Stimulated activated naive B cell treated with anti-CD40 and anti-IgM and Interleukin-4, amounts not matched to agents 10 μg/mL and 1 μg/mL and 100 μg/mL, for 72 hours (primary cell): ENCODE results near the gene HOXB4.

ENCODE experiments used
- ATAC-seq, 2 donors: fragments of 150-1000 bp; cut with Tn5 transposase; replicated peaks; 2 replicates each; pipeline ENCODE4 v1.10.0; 2021; ENCODE audit warnings: moderate library complexity in 1 of 2
- DNase-seq: peaks from one replicate; pipeline ENCODE4 v3.0.0; 2021
- H3K27ac Mint-ChIP-seq: one replicate; pipeline ENCODE4 v1.8.0; 2022; ENCODE audit warnings: mild to moderate bottlenecking, mixed read lengths
- H3K27me3 Mint-ChIP-seq, 2 donors: one replicate each; pipeline ENCODE4 v1.8.0; 2022; ENCODE audit warnings: mixed read lengths in 2 of 2
- H3K36me3 Mint-ChIP-seq, 2 donors: one replicate each; pipeline ENCODE4 v1.8.0; 2022; ENCODE audit warnings: mixed read lengths in 2 of 2, mild to moderate bottlenecking in 1 of 2
- H3K4me1 Mint-ChIP-seq, 2 donors: one replicate each; pipeline ENCODE4 v1.8.0; 2022; ENCODE audit warnings: mixed read lengths in 2 of 2, mild to moderate bottlenecking in 1 of 2
- H3K4me3 Mint-ChIP-seq, 2 donors: one replicate each; pipeline ENCODE4 v1.8.0; 2022; ENCODE audit warnings: mild to moderate bottlenecking in 2 of 2, mixed read lengths in 2 of 2, moderate library complexity in 1 of 2
- H3K9me3 Mint-ChIP-seq, 2 donors: one replicate each; pipeline ENCODE4 v1.8.0; 2022; ENCODE audit warnings: mixed read lengths in 2 of 2, mild to moderate bottlenecking in 1 of 2

HOXB4 gene

DNA sequence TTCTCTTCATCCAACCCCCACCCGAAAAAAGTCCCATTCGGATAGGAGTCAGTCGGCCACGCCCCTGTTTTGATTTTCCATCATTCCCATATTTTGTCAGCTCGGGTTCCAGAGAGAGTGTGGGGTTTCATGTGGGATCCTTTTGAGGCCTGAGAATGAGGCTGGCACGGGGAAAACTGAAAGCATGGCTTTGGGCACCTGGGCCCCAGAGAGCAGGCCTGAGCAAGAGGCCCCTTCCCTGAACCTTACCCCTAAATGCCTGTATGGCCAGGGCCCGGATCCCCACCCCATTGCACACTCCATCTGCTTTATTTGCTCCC lies 4.6 kb upstream of the HOXB4 start:
- no peak for DNase-seq
- no peaks in the 10 kb centered on the region for H3K9me3 Mint-ChIP-seq
- H3K27me3 Mint-ChIP-seq, result peaks cover 88 to 95% of the 10 kb centered on the region in 2 donors
- peak overlapping the region; percentile 82 for H3K27ac Mint-ChIP-seq
- H3K36me3 Mint-ChIP-seq, result peaks cover 0 to 4% of the 10 kb centered on the region in 2 donors
- H3K4me1 Mint-ChIP-seq, result peaks cover 36 to 74% of the 10 kb centered on the region in 2 donors
- no peak for ATAC-seq
- H3K4me3 Mint-ChIP-seq, result peak overlapping the region; percentile 68 to 79

DNA sequence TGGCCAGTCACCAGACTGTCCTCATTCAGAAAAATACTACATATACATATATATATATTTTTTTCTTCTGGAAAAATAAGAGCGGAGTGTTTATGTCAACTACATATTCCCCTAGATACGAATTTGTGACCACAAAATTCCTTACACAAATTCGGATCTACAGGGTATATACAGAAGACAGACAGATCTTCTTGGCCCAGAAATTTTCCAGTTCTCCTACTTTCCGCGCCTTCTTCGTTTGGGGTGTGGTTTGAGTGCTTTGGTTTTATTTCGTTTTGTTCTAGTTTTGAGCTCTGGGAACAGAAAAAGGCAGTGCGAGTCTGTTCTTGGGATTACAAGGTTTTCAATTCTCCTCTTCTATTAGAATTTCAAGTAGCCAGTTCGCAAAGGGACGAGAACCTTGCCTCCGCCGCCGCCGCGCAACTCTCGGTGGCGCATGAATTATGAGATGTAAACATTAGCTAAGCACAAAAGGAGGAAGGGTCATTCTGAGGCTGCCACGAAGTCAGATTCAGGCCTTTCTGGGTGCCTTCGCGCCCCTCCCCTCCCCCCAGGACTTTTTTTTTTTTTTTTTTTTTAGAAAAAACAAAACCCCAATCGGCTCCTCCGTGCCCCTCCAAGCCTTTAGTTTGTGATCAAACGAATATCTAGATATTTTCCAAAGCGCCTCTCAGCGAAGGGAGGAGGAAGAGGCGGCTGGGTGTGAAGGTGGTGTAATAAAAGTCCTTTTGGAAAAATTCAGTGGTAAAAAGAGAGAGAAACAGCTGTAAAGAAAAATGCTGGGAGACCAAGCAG lies 1.8 kb upstream of the HOXB4 start:
- Mint-ChIP-seq H3K36me3 (peaks cover 0 to 4% of the 10 kb centered on the region in 2 donors), H3K27ac (peak overlapping the region; percentile 75), H3K4me1 (peaks cover 32 to 69% of the 10 kb centered on the region in 2 donors), H3K4me3 (peak overlapping the region; percentile 38 to 45), H3K9me3 (no peaks in the 10 kb centered on the region), H3K27me3 (peaks cover 77 to 87% of the 10 kb centered on the region in 2 donors)
- DNase-seq (no peak), ATAC-seq (no peak)

DNA sequence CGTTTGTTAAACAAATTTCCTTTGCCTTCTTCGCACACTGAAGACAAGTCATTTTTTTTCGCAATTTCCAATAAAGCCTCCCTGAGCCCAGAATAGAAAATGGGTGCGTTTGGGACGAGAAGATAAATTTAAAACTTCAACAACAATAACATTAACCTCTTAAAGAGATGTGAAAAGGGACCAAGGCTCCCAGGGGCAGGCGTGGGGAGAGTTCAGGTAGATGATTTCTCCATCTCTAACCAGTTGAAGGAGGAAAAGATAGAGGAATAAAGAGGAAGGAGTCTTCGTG lies 1.3 kb upstream of the HOXB4 start:
- Mint-ChIP-seq H3K4me3 (peak overlapping the region in 1 of 2 donors; percentile 91), H3K36me3 (peaks cover 0 to 4% of the 10 kb centered on the region in 2 donors), H3K4me1 (peaks cover 30 to 65% of the 10 kb centered on the region in 2 donors), H3K9me3 (no peaks in the 10 kb centered on the region), H3K27me3 (peaks cover 72 to 84% of the 10 kb centered on the region in 2 donors), H3K27ac (peak overlapping the region; percentile 27)
- no peak for ATAC-seq
- DNase-seq, result no peak

GRCh38 chr17:48578616-48579470 lies 693 bp upstream of the HOXB4 start:
- Mint-ChIP-seq H3K9me3 (no peaks in the 10 kb centered on the region), H3K4me3 (peak overlapping the region; percentile 84 to 91), H3K27me3 (peaks cover 70 to 83% of the 10 kb centered on the region in 2 donors), H3K27ac (peak overlapping the region; percentile 27), H3K36me3 (peaks cover 0 to 4% of the 10 kb centered on the region in 2 donors), H3K4me1 (peaks cover 27 to 65% of the 10 kb centered on the region in 2 donors)
- ATAC-seq, result peak; percentile 61 to 63
- DNase-seq, result no peak

- peaks cover 61 to 82% of the 10 kb centered on the region in 2 donors for H3K27me3 Mint-ChIP-seq
- H3K9me3 Mint-ChIP-seq, result no peaks in the 10 kb centered on the region
- peak overlapping the region; percentile 31 for H3K27ac Mint-ChIP-seq
- peaks cover 0 to 4% of the 10 kb centered on the region in 2 donors for H3K36me3 Mint-ChIP-seq
- ATAC-seq (peak; percentile 6 to 13), DNase-seq (no peak)
- H3K4me1 Mint-ChIP-seq, result peaks cover 27 to 58% of the 10 kb centered on the region in 2 donors
- H3K4me3 Mint-ChIP-seq, result peak overlapping the region; percentile 79 to 80
These were observed 712 bp downstream of the HOXB4 start for GRCh38 chr17:48577330-48577945.

DNA sequence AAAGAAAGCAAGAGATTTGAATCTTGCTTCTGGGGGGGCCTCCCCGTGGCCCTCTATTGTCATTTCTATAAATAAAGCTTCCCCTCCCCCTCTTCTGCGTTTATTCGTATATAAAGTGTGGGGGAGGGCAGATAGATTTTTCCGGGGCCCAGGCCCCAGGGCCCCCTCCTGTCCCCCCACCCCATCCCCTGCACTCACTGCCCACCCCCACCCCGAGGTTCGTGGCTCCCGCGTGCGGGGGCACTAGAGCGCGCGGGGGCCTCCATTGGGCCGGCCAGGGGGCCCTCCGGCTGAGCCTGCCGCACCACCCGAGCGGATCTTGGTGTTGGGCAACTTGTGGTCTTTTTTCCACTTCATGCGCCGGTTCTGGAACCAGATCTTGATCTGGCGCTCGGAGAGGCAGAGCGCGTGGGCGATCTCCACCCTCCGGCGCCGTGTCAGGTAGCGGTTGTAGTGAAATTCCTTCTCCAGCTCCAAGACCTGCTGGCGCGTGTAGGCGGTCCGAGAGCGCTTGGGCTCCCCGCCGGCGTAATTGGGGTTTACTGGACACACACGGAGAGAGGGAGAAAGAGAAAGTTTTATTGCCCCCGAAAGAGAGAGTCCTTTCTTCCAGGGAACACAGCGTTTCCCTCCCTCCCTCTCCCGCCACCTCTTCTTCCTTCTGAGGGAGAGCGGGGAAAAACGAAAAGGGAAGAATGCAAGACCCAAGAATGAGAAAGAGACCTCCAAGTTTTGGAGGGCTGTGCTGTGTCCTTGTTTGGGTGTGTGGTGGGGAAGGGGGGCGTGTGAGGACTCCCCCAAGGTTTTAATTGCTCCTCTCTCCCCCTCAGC lies 1.5 kb downstream of the HOXB4 start:
- Mint-ChIP-seq H3K36me3 (peaks cover 0 to 3% of the 10 kb centered on the region in 2 donors), H3K9me3 (no peaks in the 10 kb centered on the region), H3K27ac (peak overlapping the region; percentile 25), H3K4me1 (peaks cover 25 to 50% of the 10 kb centered on the region in 2 donors), H3K27me3 (peaks cover 60 to 82% of the 10 kb centered on the region in 2 donors), H3K4me3 (peak overlapping the region; percentile 69 to 79)
- ATAC-seq (no peak), DNase-seq (no peak)

DNA sequence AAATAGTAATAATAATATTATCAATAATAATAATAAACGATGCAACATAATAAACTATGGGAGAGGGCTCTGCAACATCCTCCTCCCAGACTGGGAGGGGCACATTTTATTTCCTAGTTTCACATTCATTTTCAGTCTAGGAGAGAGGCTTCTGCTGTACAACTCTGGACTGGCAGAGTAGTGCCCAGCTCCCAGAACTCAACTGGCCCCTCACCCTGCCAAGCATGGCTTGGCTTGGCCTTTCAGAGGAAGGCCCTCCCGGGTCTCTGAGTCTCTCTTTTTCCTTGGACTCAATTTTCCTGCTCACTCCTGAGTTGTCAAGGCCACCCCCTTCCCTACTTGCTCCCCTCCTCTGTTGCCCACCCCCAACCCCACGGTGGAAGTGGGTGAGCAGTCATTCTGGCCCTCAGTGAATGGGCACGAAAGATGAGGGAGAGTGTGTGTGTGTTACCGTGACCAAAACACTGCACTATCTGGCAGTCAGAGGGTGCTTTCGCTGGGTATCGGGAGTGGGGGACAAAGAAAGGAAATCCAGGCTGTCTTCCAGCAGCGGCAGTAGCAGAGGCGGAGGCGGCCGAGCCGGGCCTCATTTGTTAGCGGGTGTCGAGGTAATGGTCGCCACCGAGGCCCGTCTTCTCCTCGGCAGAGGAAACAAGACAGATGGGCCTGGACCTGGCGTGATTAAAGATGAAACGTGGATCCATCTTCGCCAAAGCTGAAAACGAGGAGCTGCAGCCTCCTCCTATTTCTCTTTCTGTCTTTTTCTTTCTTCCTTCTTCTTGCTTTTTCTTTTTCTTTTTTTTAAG lies 2.3 kb downstream of the HOXB4 start:
- peaks cover 0 to 3% of the 10 kb centered on the region in 2 donors for H3K36me3 Mint-ChIP-seq
- H3K4me1 Mint-ChIP-seq, result peaks cover 22 to 42% of the 10 kb centered on the region in 2 donors
- no peak overlapping the region for H3K27ac Mint-ChIP-seq
- ATAC-seq (no peak), DNase-seq (no peak)
- H3K27me3 Mint-ChIP-seq, result peaks cover 58 to 81% of the 10 kb centered on the region in 2 donors
- peak overlapping the region in 1 of 2 donors; percentile 46 for H3K4me3 Mint-ChIP-seq
- no peaks in the 10 kb centered on the region for H3K9me3 Mint-ChIP-seq

DNA sequence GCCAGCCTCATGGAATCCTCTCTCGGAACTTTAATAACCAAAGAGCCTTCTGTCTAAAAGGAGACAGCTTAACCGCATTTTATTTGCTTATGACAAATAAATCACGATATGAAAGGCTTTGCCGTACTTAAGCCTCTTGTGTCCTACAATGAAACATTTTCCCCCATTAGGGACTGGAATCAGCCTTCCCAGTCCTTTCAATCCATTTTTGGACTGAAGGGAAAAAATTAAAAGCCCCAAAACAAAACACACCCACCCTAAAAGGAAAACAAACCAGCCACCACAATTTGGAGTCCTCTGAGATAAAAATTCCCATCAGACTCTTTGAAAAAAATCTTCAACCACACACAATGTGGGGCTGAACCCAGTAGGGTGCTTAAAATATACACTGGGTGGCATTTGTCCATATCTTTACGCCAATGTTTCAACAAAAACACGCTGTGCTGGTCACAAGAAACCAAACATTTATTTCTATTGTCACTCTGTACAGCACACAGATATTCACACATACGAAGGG lies 3.0 kb downstream of the HOXB4 start:
- peaks cover 0 to 3% of the 10 kb centered on the region in 2 donors for H3K36me3 Mint-ChIP-seq
- H3K27me3 Mint-ChIP-seq, result peaks cover 50 to 74% of the 10 kb centered on the region in 2 donors
- ATAC-seq (no peak), DNase-seq (no peak)
- no peak overlapping the region for H3K4me3 Mint-ChIP-seq
- H3K27ac Mint-ChIP-seq, result no peak overlapping the region
- H3K4me1 Mint-ChIP-seq, result peaks cover 20 to 35% of the 10 kb centered on the region in 2 donors
- H3K9me3 Mint-ChIP-seq, result no peaks in the 10 kb centered on the region

DNA sequence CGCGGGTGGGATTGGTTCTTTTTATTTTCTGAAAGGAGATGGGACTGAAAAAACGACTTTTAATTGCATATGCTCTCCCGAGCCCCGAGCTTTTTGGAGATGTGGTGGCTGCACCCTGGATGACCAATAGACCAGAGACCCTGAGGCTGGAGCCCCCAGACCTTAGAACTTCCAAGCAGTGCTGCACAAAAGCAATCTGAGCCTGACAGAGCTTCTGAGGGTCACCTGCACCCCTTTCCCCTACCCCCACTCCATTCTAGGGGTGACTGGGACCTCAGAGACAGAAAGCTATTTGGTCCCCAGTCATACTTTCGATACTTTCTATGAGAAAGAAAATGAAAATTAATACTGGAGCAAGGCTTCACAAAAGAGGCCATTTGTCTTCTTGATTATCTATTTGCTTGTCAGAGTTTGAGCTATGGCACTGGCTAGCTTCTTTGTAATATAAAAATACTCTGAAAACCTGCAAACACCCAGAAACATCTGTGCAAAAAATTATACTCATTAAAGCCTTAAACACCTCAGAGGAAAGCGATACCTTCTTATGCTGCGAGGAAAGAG lies 3.6 kb downstream of the HOXB4 start:
- peaks cover 45 to 68% of the 10 kb centered on the region in 2 donors for H3K27me3 Mint-ChIP-seq
- no peaks in the 10 kb centered on the region for H3K9me3 Mint-ChIP-seq
- no peak overlapping the region for H3K27ac Mint-ChIP-seq
- peaks cover 0 to 3% of the 10 kb centered on the region in 2 donors for H3K36me3 Mint-ChIP-seq
- DNase-seq (no peak), ATAC-seq (no peak)
- H3K4me3 Mint-ChIP-seq, result no peak overlapping the region
- peaks cover 17 to 29% of the 10 kb centered on the region in 2 donors for H3K4me1 Mint-ChIP-seq

DNA sequence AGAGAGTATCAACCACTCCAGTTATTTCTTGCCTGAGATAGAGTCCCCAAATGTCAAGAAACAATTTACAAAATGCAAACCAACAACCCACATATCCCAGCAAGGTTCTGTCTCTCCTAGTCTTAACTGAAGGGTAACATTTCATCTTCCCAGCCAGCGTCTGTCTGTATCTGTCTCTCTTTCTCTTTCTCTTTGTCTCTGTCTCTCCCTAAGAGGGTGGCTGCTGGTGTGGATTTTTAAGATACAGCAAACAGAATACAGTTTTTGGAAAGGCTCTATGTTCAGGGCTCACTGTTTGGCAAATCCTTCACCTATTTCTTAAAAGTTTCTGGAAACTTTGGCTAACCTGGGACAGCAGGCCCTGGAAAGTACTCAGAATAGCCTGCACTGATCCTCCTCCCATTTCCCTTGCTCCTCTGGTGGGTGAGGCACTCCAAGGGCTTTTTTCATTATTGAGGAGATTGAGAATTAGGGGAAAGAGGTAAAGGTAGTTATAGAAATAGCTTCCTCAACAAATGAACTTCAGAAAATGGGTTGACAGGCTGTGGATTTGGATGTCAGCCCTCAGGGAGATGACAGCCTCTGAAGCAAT lies 6.2 kb downstream of the HOXB4 start:
- ATAC-seq, result no peak
- peaks cover 7 to 16% of the 10 kb centered on the region in 2 donors for H3K4me1 Mint-ChIP-seq
- no peak overlapping the region for H3K27ac Mint-ChIP-seq
- H3K9me3 Mint-ChIP-seq, result no peaks in the 10 kb centered on the region
- H3K4me3 Mint-ChIP-seq, result no peak overlapping the region
- no peaks in the 10 kb centered on the region for H3K36me3 Mint-ChIP-seq
- H3K27me3 Mint-ChIP-seq, result peaks cover 39 to 46% of the 10 kb centered on the region in 2 donors
- no peak for DNase-seq

- peaks cover 36 to 42% of the 10 kb centered on the region in 2 donors for H3K27me3 Mint-ChIP-seq
- peaks cover 6 to 12% of the 10 kb centered on the region in 2 donors for H3K4me1 Mint-ChIP-seq
- ATAC-seq (no peak), DNase-seq (no peak)
- no peaks in the 10 kb centered on the region for H3K36me3 Mint-ChIP-seq
- no peaks in the 10 kb centered on the region for H3K9me3 Mint-ChIP-seq
- H3K27ac Mint-ChIP-seq, result no peak overlapping the region
- no peak overlapping the region for H3K4me3 Mint-ChIP-seq
These were observed 6.9 kb downstream of the HOXB4 start for GRCh38 chr17:48571024-48571818.
